Naive thymus-derived CD4-positive, alpha-beta T cell (primary cell): ENCODE measurements around the gene PCDHB12. TPM values are rescaled to one million over a fixed set of nuclear protein-coding genes. Genes with fewer than 3 reads are reported as not detected.
"Not testable (repeated sequence)": the region's sequence is repeated elsewhere in the genome, so short reads cannot be mapped to it uniquely, and the experiment has no call there.

Experiments used
- ATAC-seq: fragments of 150-1000 bp; cut with Tn5 transposase; 2 replicates; pipeline ENCODE4 v1.10.0; 2021; ENCODE audit warnings: mild to moderate bottlenecking, moderate library complexity
- CTCF ChIA-PET: fragments of 350-600 bp; sonication (Branson Sonifier 250); formaldehyde crosslinking; loops from one replicate; lab custom pipeline; 2021; ENCODE audit warnings: antibody characterized with exemption; lab: Charles Lee
- POLR2A ChIA-PET: fragments of 350-600 bp; sonication (Branson Sonifier 250); formaldehyde crosslinking; loops from one replicate; lab custom pipeline; 2021; ENCODE audit warnings: antibody characterized with exemption, inconsistent platforms; lab: Charles Lee
- DNase-seq, 9 donors: peaks; one replicate each; pipeline versions ENCODE4 v3.0.0 to v3.0.0-alpha.2; 2020 to 2022; ENCODE audit warnings: mixed read lengths in 1 of 9
- H3K27ac ChIP-seq: one replicate; pipeline ENCODE4 v1.7.0; 2013; ENCODE audit warnings: mild to moderate bottlenecking, low read depth, low read length, moderate library complexity
- H3K27me3 ChIP-seq, 2 donors: one replicate each; pipeline ENCODE4 v1.7.0; 2013; ENCODE audit warnings: low read length in 2 of 2, mild to moderate bottlenecking in 2 of 2, moderate library complexity in 2 of 2; ENCODE audit not compliant: control insufficient read depth in 2 of 2, insufficient read depth in 2 of 2
- H3K36me3 ChIP-seq, 3 experiments: 1 replicate in 2 of 3; 2 replicates in 1 of 3; pipeline ENCODE4 v1.7.0; 2013; ENCODE audit warnings: low read length in 3 of 3, mild to moderate bottlenecking in 3 of 3, moderate library complexity in 1 of 3; ENCODE audit not compliant: insufficient read depth in 3 of 3, control insufficient read depth in 2 of 3
- H3K4me1 ChIP-seq, 2 donors: one replicate each; pipeline ENCODE4 v1.7.0; 2013; ENCODE audit warnings: low read length in 2 of 2, mild to moderate bottlenecking in 2 of 2, moderate library complexity in 1 of 2; ENCODE audit not compliant: control insufficient read depth in 2 of 2, insufficient read depth in 2 of 2
- H3K4me3 ChIP-seq: 2 replicates; pipeline ENCODE4 v1.7.0; 2013; ENCODE audit warnings: mild to moderate bottlenecking, low read length
- H3K9me3 ChIP-seq, 3 experiments: 1 replicate in 2 of 3; 2 replicates in 1 of 3; pipeline ENCODE4 v1.7.0; 2013; ENCODE audit warnings: low read length in 3 of 3; ENCODE audit not compliant: control insufficient read depth in 2 of 3
- H3K27ac Mint-ChIP-seq, 9 donors: one replicate each; pipeline ENCODE4 v1.8.0; 2020 to 2022; ENCODE audit warnings: mixed read lengths in 9 of 9, mild to moderate bottlenecking in 8 of 9, moderate library complexity in 5 of 9, inconsistent platforms in 2 of 9
- H3K27me3 Mint-ChIP-seq, 5 donors: one replicate each; pipeline ENCODE4 v1.8.0; 2021 to 2022; ENCODE audit warnings: mixed read lengths in 5 of 5, mild to moderate bottlenecking in 1 of 5
- H3K36me3 Mint-ChIP-seq, 5 donors: one replicate each; pipeline ENCODE4 v1.8.0; 2020 to 2022; ENCODE audit warnings: mixed read lengths in 5 of 5, mild to moderate bottlenecking in 3 of 5, inconsistent platforms in 1 of 5
- H3K4me1 Mint-ChIP-seq, 7 donors: one replicate each; pipeline ENCODE4 v1.8.0; 2020 to 2022; ENCODE audit warnings: mixed read lengths in 7 of 7, mild to moderate bottlenecking in 3 of 7, inconsistent platforms in 1 of 7
- H3K4me3 Mint-ChIP-seq, 10 donors: one replicate each; pipeline ENCODE4 v1.8.0; 2020 to 2022; ENCODE audit warnings: mild to moderate bottlenecking in 10 of 10, mixed read lengths in 10 of 10, moderate library complexity in 6 of 10, inconsistent platforms in 2 of 10
- H3K9me3 Mint-ChIP-seq, 11 donors: one replicate each; pipeline ENCODE4 v1.8.0; 2020 to 2022; ENCODE audit warnings: mixed read lengths in 11 of 11, mild to moderate bottlenecking in 4 of 11, inconsistent platforms in 1 of 11, moderate library complexity in 1 of 11
- intact Hi-C, 2 donors: fragments of 100-400 bp; cut with micrococcal nuclease; formaldehyde crosslinking; loops; one replicate each; pipeline ENCODE4 v1.15.1; 2023
- polyA plus RNA-seq, 2 donors: library from polyadenylated mRNA; unstranded; fragments of 300-500 nt; fragmentation: Illumina TruSeq; gene quantifications; one replicate each; pipeline ENCODE4 v1.2.3, GENCODE V29; 2021
- total RNA-seq, 6 experiments: library from RNA in 5 of 6; stranded (reverse) in 5 of 6; gene quantifications; 1 replicate in 5 of 6; 2 replicates in 1 of 6; pipeline ENCODE4 v1.2.3 and lab custom pipeline; 2021 to 2026

PCDHB12 gene
- total and polyA plus RNA-seq, 7 experiments from 2014 or later = not detected

DNA sequence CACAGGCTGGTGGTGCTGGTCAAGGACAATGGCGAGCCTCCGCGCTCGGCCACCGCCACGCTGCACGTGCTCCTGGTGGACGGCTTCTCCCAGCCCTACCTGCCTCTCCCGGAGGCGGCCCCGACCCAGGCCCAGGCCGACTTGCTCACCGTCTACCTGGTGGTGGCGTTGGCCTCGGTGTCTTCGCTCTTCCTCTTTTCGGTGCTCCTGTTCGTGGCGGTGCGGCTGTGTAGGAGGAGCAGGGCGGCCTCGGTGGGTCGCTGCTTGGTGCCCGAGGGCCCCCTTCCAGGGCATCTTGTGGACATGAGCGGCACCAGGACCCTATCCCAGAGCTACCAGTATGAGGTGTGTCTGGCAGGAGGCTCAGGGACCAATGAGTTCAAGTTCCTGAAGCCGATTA, 7.5 kb downstream of the PCDHB12 start:
- H3K4me3 Mint-ChIP-seq, intact Hi-C loops: not testable (repeated sequence)

DNA sequence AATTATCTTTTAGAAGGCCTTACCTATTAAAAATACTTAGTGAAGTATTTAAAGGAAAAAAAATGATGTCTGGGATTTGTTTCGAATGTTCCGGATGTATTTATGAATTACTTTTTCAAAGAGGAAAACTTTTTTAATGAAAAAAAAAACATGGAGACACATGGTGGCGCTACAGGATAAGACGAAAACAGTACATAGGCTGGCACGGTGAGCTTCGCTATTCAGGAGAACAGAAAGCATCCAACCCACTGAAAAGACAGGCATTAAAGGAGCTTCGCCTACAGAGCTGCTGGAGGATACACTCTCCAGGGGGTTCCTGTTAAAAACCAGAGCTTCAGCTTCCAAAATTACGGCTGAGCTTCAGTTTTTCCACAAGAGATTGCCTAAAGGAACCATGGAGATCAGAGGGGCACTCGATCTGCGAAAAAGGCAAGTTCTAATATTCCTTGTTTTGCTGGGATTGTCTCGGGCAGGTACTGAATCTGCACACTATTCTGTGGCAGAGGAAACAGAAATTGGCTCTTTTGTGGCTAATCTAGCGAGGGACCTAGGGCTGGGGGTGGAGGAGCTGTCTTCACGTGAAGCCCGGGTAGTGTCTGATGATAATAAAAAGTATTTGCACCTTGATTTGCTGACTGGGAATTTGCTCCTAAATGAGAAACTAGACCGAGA, 14.7 kb downstream of the PCDHB12 start, which contains the start of gene PCDHB14:
TSS of gene PCDHB14 (plus strand) at position 232 of the 672 bp plus-strand sequence. CDS start at position 395, 163 bp downstream.
- ChIA-PET POLR2A (interaction anchor here (0.7 kb wide), 1 partner anchor 64 kb away, joined by 5 read pairs; no protein-coding TSS in a partner anchor), CTCF (interaction anchor here (0.5 to 1.3 kb wide), 3 partner anchors 23 to 341 kb away, joined by 3 read pairs; no protein-coding TSS in a partner anchor)
- ATAC-seq = no peak
- peaks cover 4 to 90% (median 28%) of the 10 kb centered on the region in 11 donors for H3K9me3 Mint-ChIP-seq
- Histone ChIP-seq H3K4me3 (no peak within 1 kb of the TSS), H3K36me3 (no peaks in the 10 kb centered on the region), H3K27me3 (peaks cover 0 to 5% of the 10 kb centered on the region in 2 donors), H3K27ac (no peak within 1 kb of the TSS), H3K9me3 (peaks cover 0 to 20% (median 4%) of the 10 kb centered on the region in 3 experiments), H3K4me1 (no peaks in the 10 kb centered on the region)
- peak within 1 kb of the TSS in 5 of 10 donors; percentile 37 to 65 (median 52) for H3K4me3 Mint-ChIP-seq
- intact Hi-C loops = loop anchor here (1.0 kb wide), 2 partner anchors 335 to 341 kb away; no protein-coding TSS in a partner anchor
- H3K36me3 Mint-ChIP-seq = peaks cover 0 to 31% (median 0%) of the 10 kb centered on the region in 5 donors
- peak in 1 of 9 donors; percentile 7 for DNase-seq
- H3K27ac Mint-ChIP-seq = no peak within 1 kb of the TSS
- peaks cover 2 to 83% (median 67%) of the 10 kb centered on the region in 5 donors for H3K27me3 Mint-ChIP-seq
- H3K4me1 Mint-ChIP-seq = peaks cover 0 to 9% (median 0%) of the 10 kb centered on the region in 7 donors

More for the DNA sequence above, 7.5 kb downstream of the PCDHB12 start:
- H3K27me3 Mint-ChIP-seq = peaks cover 2 to 77% (median 74%) of the 10 kb centered on the region in 5 donors
- ATAC-seq, CTCF ChIA-PET, H3K27ac ChIP-seq, H3K4me1 Mint-ChIP-seq, H3K27ac Mint-ChIP-seq, H3K4me3 ChIP-seq, H3K27me3 ChIP-seq, H3K36me3 ChIP-seq, POLR2A ChIA-PET, H3K4me1 ChIP-seq, DNase-seq: not testable (repeated sequence)
- H3K9me3 ChIP-seq = peaks cover 0 to 19% (median 0%) of the 10 kb centered on the region in 3 experiments
- peaks cover 11 to 77% (median 33%) of the 10 kb centered on the region in 11 donors for H3K9me3 Mint-ChIP-seq
- H3K36me3 Mint-ChIP-seq = peaks cover 0 to 29% (median 0%) of the 10 kb centered on the region in 5 donors

DNA sequence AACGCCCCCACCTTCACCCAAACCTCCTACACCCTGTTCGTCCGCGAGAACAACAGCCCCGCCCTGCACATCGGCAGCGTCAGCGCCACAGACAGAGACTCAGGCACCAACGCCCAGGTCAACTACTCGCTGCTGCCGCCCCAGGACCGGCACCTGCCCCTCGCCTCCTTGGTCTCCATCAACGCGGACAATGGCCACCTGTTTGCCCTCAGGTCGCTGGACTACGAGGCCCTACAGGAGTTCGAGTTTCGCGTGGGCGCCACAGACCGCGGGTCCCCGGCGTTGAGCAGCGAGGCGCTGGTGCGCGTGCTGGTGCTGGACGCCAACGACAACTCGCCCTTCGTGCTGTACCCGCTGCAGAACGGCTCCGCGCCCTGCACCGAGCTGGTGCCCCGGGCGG, 16.3 kb downstream of the PCDHB12 start:
- ATAC-seq, H3K4me1 Mint-ChIP-seq, H3K27ac Mint-ChIP-seq, H3K27me3 ChIP-seq, H3K4me3 Mint-ChIP-seq, H3K36me3 ChIP-seq, H3K4me3 ChIP-seq, POLR2A ChIA-PET, H3K4me1 ChIP-seq, CTCF ChIA-PET, H3K9me3 ChIP-seq, H3K27ac ChIP-seq, intact Hi-C loops, DNase-seq: not testable (repeated sequence)
- Mint-ChIP-seq H3K27me3 (peaks cover 2 to 76% (median 57%) of the 10 kb centered on the region in 5 donors), H3K36me3 (peaks cover 0 to 21% (median 0%) of the 10 kb centered on the region in 5 donors), H3K9me3 (peaks cover 0 to 80% (median 26%) of the 10 kb centered on the region in 11 donors)

DNA sequence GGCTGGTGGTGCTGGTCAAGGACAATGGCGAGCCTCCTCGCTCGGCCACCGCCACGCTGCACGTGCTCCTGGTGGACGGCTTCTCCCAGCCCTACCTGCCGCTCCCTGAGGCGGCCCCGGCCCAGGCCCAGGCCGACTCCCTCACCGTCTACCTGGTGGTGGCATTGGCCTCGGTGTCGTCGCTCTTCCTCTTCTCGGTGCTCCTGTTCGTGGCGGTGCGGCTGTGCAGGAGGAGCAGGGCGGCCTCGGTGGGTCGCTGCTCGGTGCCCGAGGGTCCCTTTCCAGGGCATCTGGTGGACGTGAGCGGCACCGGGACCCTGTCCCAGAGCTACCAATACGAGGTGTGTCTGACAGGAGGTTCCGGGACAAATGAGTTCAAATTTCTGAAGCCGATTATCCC, 16.9 kb downstream of the PCDHB12 start:
- H3K4me1 ChIP-seq, H3K27me3 ChIP-seq, H3K27ac ChIP-seq, H3K4me1 Mint-ChIP-seq, H3K4me3 Mint-ChIP-seq, ATAC-seq, H3K27ac Mint-ChIP-seq, H3K4me3 ChIP-seq, H3K9me3 ChIP-seq, CTCF ChIA-PET, DNase-seq, intact Hi-C loops, H3K36me3 ChIP-seq, POLR2A ChIA-PET: not testable (repeated sequence)
- H3K36me3 Mint-ChIP-seq = peaks cover 0 to 16% (median 0%) of the 10 kb centered on the region in 5 donors
- peaks cover 0 to 78% (median 23%) of the 10 kb centered on the region in 11 donors for H3K9me3 Mint-ChIP-seq
- peaks cover 2 to 71% (median 52%) of the 10 kb centered on the region in 5 donors for H3K27me3 Mint-ChIP-seq

DNA sequence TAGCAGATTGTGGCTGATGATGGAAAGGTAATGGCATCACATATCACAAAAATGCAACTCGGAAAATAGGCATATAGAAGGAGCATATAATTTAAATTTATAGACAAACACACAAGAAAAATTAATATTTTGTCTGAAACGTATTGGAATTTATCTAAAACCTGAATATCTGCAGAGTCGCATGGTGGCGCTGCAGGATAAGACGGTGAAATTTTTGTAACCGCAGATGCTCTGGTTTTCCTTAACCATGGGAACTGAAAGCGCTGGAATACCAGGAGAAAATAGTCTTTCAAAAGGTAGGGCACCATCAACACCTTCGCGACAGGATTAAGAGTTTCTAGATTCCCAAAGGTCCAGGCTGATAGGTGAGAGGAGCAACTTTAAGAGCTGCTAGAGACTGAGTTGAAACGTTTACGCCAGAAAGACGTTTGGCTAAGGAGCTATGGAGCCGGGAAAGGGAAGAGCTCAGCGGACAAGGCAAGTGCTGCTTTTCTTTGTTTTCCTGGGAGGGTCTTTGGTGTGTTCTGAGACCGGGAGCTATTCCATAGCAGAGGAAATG, 25.7 kb downstream of the PCDHB12 start:
- ChIA-PET POLR2A (no interaction called here), CTCF (no interaction called here)
- peaks cover 7 to 50% (median 41%) of the 10 kb centered on the region in 5 donors for H3K27me3 Mint-ChIP-seq
- peaks cover 0 to 4% of the 10 kb centered on the region in 2 donors for H3K27me3 ChIP-seq
- H3K36me3 Mint-ChIP-seq = peaks cover 2 to 15% (median 4%) of the 10 kb centered on the region in 5 donors
- no peak overlapping the region for H3K27ac Mint-ChIP-seq
- H3K36me3 ChIP-seq = no peaks in the 10 kb centered on the region
- peak overlapping the region in 1 of 10 donors; percentile 13 for H3K4me3 Mint-ChIP-seq
- no peak overlapping the region for H3K4me3 ChIP-seq
- no peaks in the 10 kb centered on the region for H3K4me1 Mint-ChIP-seq
- intact Hi-C loops = loop anchor here in 1 of 2 donors (10.0 kb wide), 1 partner anchor 131 kb away; the partner anchor contains the start of gene PCDHGA5
- H3K9me3 ChIP-seq = peaks cover 0 to 24% (median 7%) of the 10 kb centered on the region in 3 experiments
- ATAC-seq = no peak
- peaks cover 5 to 82% (median 45%) of the 10 kb centered on the region in 11 donors for H3K9me3 Mint-ChIP-seq
- H3K27ac ChIP-seq = no peak overlapping the region
- no peak for DNase-seq
- no peaks in the 10 kb centered on the region for H3K4me1 ChIP-seq

DNA sequence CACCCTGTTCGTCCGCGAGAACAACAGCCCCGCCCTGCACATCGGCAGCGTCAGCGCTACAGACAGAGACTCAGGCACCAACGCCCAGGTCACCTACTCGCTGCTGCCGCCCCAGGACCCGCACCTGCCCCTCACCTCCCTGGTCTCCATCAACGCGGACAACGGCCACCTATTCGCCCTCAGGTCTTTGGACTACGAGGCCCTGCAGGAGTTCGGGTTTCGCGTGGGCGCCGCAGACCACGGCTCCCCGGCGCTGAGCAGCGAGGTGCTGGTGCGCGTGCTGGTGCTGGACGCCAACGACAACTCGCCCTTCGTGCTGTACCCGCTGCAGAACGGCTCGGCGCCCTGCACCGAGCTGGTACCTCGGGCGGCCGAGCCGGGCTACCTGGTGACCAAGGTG, 27.4 kb downstream of the PCDHB12 start:
- CTCF ChIA-PET, POLR2A ChIA-PET, H3K36me3 ChIP-seq, H3K4me1 ChIP-seq, DNase-seq, H3K4me1 Mint-ChIP-seq, H3K27me3 ChIP-seq, H3K4me3 ChIP-seq, ATAC-seq, H3K27ac ChIP-seq: not testable (repeated sequence)
- H3K27me3 Mint-ChIP-seq = peaks cover 7 to 67% (median 58%) of the 10 kb centered on the region in 5 donors
- intact Hi-C loops = loop anchor here in 1 of 2 donors (10.0 kb wide), 1 partner anchor 129 kb away; the partner anchor contains the start of gene PCDHGA5
- peak overlapping the region in 1 of 10 donors; percentile 37 for H3K4me3 Mint-ChIP-seq
- peaks cover 15 to 91% (median 61%) of the 10 kb centered on the region in 11 donors for H3K9me3 Mint-ChIP-seq
- peaks cover 2 to 29% (median 8%) of the 10 kb centered on the region in 5 donors for H3K36me3 Mint-ChIP-seq
- peak overlapping the region in 1 of 9 donors; percentile 52 for H3K27ac Mint-ChIP-seq
- H3K9me3 ChIP-seq = peaks cover 0 to 37% (median 7%) of the 10 kb centered on the region in 3 experiments
